ENCODE results near the gene ARL16.

ARL16 gene

GRCh38 chr17:81650951-81651350 lies 32.6 kb downstream of the ARL16 start:
- no peak overlapping the region for H3K9ac ChIP-seq (ENCODE audit: insufficient read length)
- no peaks in the 10 kb centered on the region for H3K9me3 ChIP-seq (ENCODE audit: low read depth, low read length)
- TF ChIP-seq POLR2AphosphoS5 (IDR thresholded peaks at IDR 0.05; ENCODE audit: borderline replicate concordance, low read depth, low read length) = no peak
- no peak overlapping the region for H3K27ac ChIP-seq
- no peak for DNase-seq (ENCODE audit: low read depth, low spot score)
- H3K36me3 ChIP-seq (ENCODE audit: insufficient read depth, low read length) = no peaks in the 10 kb centered on the region
- H3K4me3 ChIP-seq = no peak overlapping the region

GRCh38 chr17:81648707-81649085 lies 34.9 kb downstream of the ARL16 start:
- TF ChIP-seq FOXP2 (optimal IDR thresholded peaks at IDR 0.05; ENCODE audit: control extremely low read depth, extremely low read length, insufficient read depth) (no peak), POLR2AphosphoS5 (IDR thresholded peaks at IDR 0.05; ENCODE audit: borderline replicate concordance, low read depth, low read length) (no peak), EZH2 (IDR thresholded peaks at IDR 0.05) (no peak)
- H3K9ac ChIP-seq (ENCODE audit: insufficient read length) = no peak overlapping the region
- H3K4me3 ChIP-seq = no peak overlapping the region
- H3K27ac ChIP-seq = no peak overlapping the region
- no peak for DNase-seq (ENCODE audit: low read depth, low spot score)
- H3K36me3 ChIP-seq (ENCODE audit: insufficient read depth, low read length) = no peaks in the 10 kb centered on the region
- no peaks in the 10 kb centered on the region for H3K9me3 ChIP-seq (ENCODE audit: low read depth, low read length)

GRCh38 chr17:81648013-81648706 lies 35.4 kb downstream of the ARL16 start:
- no peak overlapping the region for H3K9ac ChIP-seq (ENCODE audit: insufficient read length)
- DNase-seq (ENCODE audit: low read depth, low spot score) = no peak

GRCh38 chr17:81647640-81648012 lies 36.0 kb downstream of the ARL16 start:
- Histone ChIP-seq H3K9me3 (ENCODE audit: low read depth, low read length) (no peaks in the 10 kb centered on the region), H3K36me3 (ENCODE audit: insufficient read depth, low read length) (no peaks in the 10 kb centered on the region), H3K27ac (no peak overlapping the region), H3K9ac (ENCODE audit: insufficient read length) (no peak overlapping the region), H3K4me3 (no peak overlapping the region)
- DNase-seq (ENCODE audit: low read depth, low spot score) = no peak
- no peak for TF ChIP-seq FOXP2 (optimal IDR thresholded peaks at IDR 0.05; ENCODE audit: control extremely low read depth, extremely low read length, insufficient read depth)
- TF ChIP-seq POLR2AphosphoS5 (IDR thresholded peaks at IDR 0.05; ENCODE audit: borderline replicate concordance, low read depth, low read length) = no peak
- no peak for TF ChIP-seq EZH2 (IDR thresholded peaks at IDR 0.05)

More at GRCh38 chr17:81648013-81648706, 35.4 kb downstream of the ARL16 start:
- TF ChIP-seq EZH2 (IDR thresholded peaks at IDR 0.05) = no peak
- no peak for TF ChIP-seq FOXP2 (optimal IDR thresholded peaks at IDR 0.05; ENCODE audit: control extremely low read depth, extremely low read length, insufficient read depth)
- TF ChIP-seq POLR2AphosphoS5 (IDR thresholded peaks at IDR 0.05; ENCODE audit: borderline replicate concordance, low read depth, low read length) = no peak
- no peaks in the 10 kb centered on the region for H3K9me3 ChIP-seq (ENCODE audit: low read depth, low read length)
- H3K4me3 ChIP-seq = no peak overlapping the region
- H3K36me3 ChIP-seq (ENCODE audit: insufficient read depth, low read length) = no peaks in the 10 kb centered on the region
- no peak overlapping the region for H3K27ac ChIP-seq

GRCh38 chr17:81646869-81647600 lies 36.6 kb downstream of the ARL16 start:
- no peak for TF ChIP-seq FOXP2 (optimal IDR thresholded peaks at IDR 0.05; ENCODE audit: control extremely low read depth, extremely low read length, insufficient read depth)
- TF ChIP-seq EZH2 (IDR thresholded peaks at IDR 0.05) = no peak
- no peak for TF ChIP-seq POLR2AphosphoS5 (IDR thresholded peaks at IDR 0.05; ENCODE audit: borderline replicate concordance, low read depth, low read length)
- no peak overlapping the region for H3K9ac ChIP-seq (ENCODE audit: insufficient read length)
- no peak overlapping the region for H3K4me3 ChIP-seq
- H3K9me3 ChIP-seq (ENCODE audit: low read depth, low read length) = no peaks in the 10 kb centered on the region
- DNase-seq (ENCODE audit: low read depth, low spot score) = no peak
- no peak overlapping the region for H3K27ac ChIP-seq
- H3K36me3 ChIP-seq (ENCODE audit: insufficient read depth, low read length) = no peaks in the 10 kb centered on the region

GRCh38 chr17:81644976-81645952 lies 38.3 kb downstream of the ARL16 start:
- no peak for DNase-seq (ENCODE audit: low read depth, low spot score)
- no peaks in the 10 kb centered on the region for H3K36me3 ChIP-seq (ENCODE audit: insufficient read depth, low read length)
- no peaks in the 10 kb centered on the region for H3K9me3 ChIP-seq (ENCODE audit: low read depth, low read length)
- TF ChIP-seq POLR2AphosphoS5 (IDR thresholded peaks at IDR 0.05; ENCODE audit: borderline replicate concordance, low read depth, low read length) = no peak
- TF ChIP-seq EZH2 (IDR thresholded peaks at IDR 0.05) = no peak
- TF ChIP-seq FOXP2 (optimal IDR thresholded peaks at IDR 0.05; ENCODE audit: control extremely low read depth, extremely low read length, insufficient read depth) = no peak
- no peak overlapping the region for H3K9ac ChIP-seq (ENCODE audit: insufficient read length)
- no peak overlapping the region for H3K4me3 ChIP-seq
- H3K27ac ChIP-seq = no peak overlapping the region

- Histone ChIP-seq H3K4me3 (no peak overlapping the region), H3K9me3 (ENCODE audit: low read depth, low read length) (no peaks in the 10 kb centered on the region), H3K36me3 (ENCODE audit: insufficient read depth, low read length) (no peaks in the 10 kb centered on the region), H3K27ac (no peak overlapping the region), H3K9ac (ENCODE audit: insufficient read length) (no peak overlapping the region)
- TF ChIP-seq EZH2 (IDR thresholded peaks at IDR 0.05) (no peak), FOXP2 (optimal IDR thresholded peaks at IDR 0.05; ENCODE audit: control extremely low read depth, extremely low read length, insufficient read depth) (no peak), POLR2AphosphoS5 (IDR thresholded peaks at IDR 0.05; ENCODE audit: borderline replicate concordance, low read depth, low read length) (no peak)
- DNase-seq (ENCODE audit: low read depth, low spot score) = no peak
Observed at GRCh38 chr17:81644496-81644895, 39.1 kb downstream of the ARL16 start.
